WTC11 (cell line): ENCODE measurements around the gene ZNF688.

Experiments
- ESRRA ChIP-seq: sonication (generic); formaldehyde crosslinking; IDR thresholded peaks from 2 replicates; pipeline ENCODE4 v1.8.1; 2022; ENCODE audit warnings: mild to moderate bottlenecking, missing genetic modification reagents, borderline replicate concordance
- ETV6 ChIP-seq: sonication (generic); formaldehyde crosslinking; IDR thresholded peaks from 2 replicates; pipeline ENCODE4 v1.8.1; 2022; ENCODE audit warnings: mild to moderate bottlenecking, missing genetic modification reagents
- IRF2 ChIP-seq: sonication (generic); formaldehyde crosslinking; IDR thresholded peaks from 2 replicates; pipeline ENCODE4 v1.8.0; 2022; ENCODE audit warnings: low read depth, missing genetic modification reagents, borderline replicate concordance
- KAT7 ChIP-seq: sonication (generic); formaldehyde crosslinking; IDR thresholded peaks from 2 replicates; pipeline ENCODE4 v1.8.1; 2023; ENCODE audit warnings: missing genetic modification reagents, mild to moderate bottlenecking, borderline replicate concordance
- NR1H2 ChIP-seq: sonication (generic); formaldehyde crosslinking; IDR thresholded peaks from 2 replicates; pipeline ENCODE4 v1.9.0; 2021; ENCODE audit warnings: mild to moderate bottlenecking, moderate library complexity, missing genetic modification reagents
- NR3C1 ChIP-seq: sonication (generic); formaldehyde crosslinking; conservative IDR thresholded peaks from 2 replicates; pipeline ENCODE4 v1.8.1; 2023; ENCODE audit warnings: low read depth, mild to moderate bottlenecking, missing genetic modification reagents
- SP1 ChIP-seq: sonication (generic); formaldehyde crosslinking; conservative IDR thresholded peaks from 2 replicates; pipeline ENCODE4 v1.8.1; 2022; ENCODE audit warnings: missing genetic modification reagents
- ZNF281 ChIP-seq: sonication (generic); formaldehyde crosslinking; IDR thresholded peaks from 2 replicates; pipeline ENCODE4 v1.8.0; 2023; ENCODE audit warnings: mild to moderate bottlenecking, missing genetic modification reagents
- TF ChIP-seq, protein P1 (sequence below): fragments of 200-600 bp; IDR thresholded peaks from 2 replicates; pipeline ENCODE4 v1.8.0; 2022; ENCODE audit warnings: antibody characterized with exemption
- TF ChIP-seq, protein P2 (sequence below): sonication (generic); formaldehyde crosslinking; IDR thresholded peaks from 2 replicates; pipeline ENCODE4 v1.8.1; 2022; ENCODE audit warnings: low read depth, mild to moderate bottlenecking, moderate library complexity, missing genetic modification reagents, borderline replicate concordance
- TF ChIP-seq, protein P3 (sequence below): fragments of 250-450 bp; sonication (Bioruptor Pico); conservative IDR thresholded peaks from 2 replicates; pipeline ENCODE4 v1.9.0; 2021; ENCODE audit warnings: mild to moderate bottlenecking
- TF ChIP-seq, protein P4 (sequence below): sonication (generic); formaldehyde crosslinking; IDR thresholded peaks from 2 replicates; pipeline ENCODE4 v1.8.1; 2023; ENCODE audit warnings: mild to moderate bottlenecking, missing genetic modification reagents, borderline replicate concordance
- TF ChIP-seq, protein P5 (sequence below): sonication (generic); formaldehyde crosslinking; IDR thresholded peaks from 2 replicates; pipeline ENCODE4 v1.8.0; 2023; ENCODE audit warnings: missing genetic modification reagents, mild to moderate bottlenecking, borderline replicate concordance
- TF ChIP-seq, protein P6 (sequence below): sonication (generic); formaldehyde crosslinking; IDR thresholded peaks from 2 replicates; pipeline ENCODE4 v1.8.1; 2022; ENCODE audit warnings: missing genetic modification reagents, borderline replicate concordance

DNA sequence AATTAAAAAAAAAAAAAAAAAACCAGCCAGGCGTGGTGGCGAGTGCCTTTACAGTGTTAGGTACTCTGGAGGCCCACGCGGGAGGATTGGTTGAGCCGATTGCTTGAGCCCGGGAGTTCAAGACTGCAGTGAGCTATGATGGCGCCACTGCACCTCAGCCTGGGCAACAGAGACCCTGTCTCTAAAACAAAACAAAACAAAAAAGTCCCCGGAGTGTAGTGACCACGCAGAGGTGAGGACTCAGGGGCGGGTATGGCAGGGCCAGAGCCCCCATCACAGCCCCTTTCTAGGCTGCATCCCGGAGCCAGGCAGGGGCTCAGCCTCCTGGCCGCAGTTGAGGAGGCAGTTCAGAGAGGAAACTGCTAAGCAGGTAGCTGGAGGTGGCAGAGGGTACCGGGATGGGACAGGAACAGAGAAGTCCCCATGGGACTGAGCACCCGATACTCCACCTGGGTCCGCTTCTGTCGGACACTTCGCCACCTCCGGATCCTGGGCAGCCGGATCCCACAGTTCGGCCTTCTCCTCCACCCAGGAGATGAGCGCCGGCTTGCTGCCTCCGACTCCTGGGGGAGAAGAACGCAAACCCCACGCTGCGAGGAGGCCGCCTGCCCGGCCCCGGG lies 37.7 kb downstream of the ZNF688 start:
- TF ChIP-seq NR1H2 (CRISPR knock-in tag) (no peak), NR3C1 (CRISPR knock-in tag) (no peak), SP1 (no peak), KAT7 (no peak), ETV6 (CRISPR knock-in tag) (no peak), ESRRA (no peak), IRF2 (CRISPR knock-in tag) (no peak), ZNF281 (CRISPR knock-in tag) (no peak)
- TF ChIP-seq, protein P1, sequence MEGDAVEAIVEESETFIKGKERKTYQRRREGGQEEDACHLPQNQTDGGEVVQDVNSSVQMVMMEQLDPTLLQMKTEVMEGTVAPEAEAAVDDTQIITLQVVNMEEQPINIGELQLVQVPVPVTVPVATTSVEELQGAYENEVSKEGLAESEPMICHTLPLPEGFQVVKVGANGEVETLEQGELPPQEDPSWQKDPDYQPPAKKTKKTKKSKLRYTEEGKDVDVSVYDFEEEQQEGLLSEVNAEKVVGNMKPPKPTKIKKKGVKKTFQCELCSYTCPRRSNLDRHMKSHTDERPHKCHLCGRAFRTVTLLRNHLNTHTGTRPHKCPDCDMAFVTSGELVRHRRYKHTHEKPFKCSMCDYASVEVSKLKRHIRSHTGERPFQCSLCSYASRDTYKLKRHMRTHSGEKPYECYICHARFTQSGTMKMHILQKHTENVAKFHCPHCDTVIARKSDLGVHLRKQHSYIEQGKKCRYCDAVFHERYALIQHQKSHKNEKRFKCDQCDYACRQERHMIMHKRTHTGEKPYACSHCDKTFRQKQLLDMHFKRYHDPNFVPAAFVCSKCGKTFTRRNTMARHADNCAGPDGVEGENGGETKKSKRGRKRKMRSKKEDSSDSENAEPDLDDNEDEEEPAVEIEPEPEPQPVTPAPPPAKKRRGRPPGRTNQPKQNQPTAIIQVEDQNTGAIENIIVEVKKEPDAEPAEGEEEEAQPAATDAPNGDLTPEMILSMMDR: no peak
- TF ChIP-seq, protein P2, sequence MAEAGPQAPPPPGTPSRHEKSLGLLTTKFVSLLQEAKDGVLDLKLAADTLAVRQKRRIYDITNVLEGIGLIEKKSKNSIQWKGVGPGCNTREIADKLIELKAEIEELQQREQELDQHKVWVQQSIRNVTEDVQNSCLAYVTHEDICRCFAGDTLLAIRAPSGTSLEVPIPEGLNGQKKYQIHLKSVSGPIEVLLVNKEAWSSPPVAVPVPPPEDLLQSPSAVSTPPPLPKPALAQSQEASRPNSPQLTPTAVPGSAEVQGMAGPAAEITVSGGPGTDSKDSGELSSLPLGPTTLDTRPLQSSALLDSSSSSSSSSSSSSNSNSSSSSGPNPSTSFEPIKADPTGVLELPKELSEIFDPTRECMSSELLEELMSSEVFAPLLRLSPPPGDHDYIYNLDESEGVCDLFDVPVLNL (CRISPR knock-in tag): no peak
- TF ChIP-seq, protein P3, sequence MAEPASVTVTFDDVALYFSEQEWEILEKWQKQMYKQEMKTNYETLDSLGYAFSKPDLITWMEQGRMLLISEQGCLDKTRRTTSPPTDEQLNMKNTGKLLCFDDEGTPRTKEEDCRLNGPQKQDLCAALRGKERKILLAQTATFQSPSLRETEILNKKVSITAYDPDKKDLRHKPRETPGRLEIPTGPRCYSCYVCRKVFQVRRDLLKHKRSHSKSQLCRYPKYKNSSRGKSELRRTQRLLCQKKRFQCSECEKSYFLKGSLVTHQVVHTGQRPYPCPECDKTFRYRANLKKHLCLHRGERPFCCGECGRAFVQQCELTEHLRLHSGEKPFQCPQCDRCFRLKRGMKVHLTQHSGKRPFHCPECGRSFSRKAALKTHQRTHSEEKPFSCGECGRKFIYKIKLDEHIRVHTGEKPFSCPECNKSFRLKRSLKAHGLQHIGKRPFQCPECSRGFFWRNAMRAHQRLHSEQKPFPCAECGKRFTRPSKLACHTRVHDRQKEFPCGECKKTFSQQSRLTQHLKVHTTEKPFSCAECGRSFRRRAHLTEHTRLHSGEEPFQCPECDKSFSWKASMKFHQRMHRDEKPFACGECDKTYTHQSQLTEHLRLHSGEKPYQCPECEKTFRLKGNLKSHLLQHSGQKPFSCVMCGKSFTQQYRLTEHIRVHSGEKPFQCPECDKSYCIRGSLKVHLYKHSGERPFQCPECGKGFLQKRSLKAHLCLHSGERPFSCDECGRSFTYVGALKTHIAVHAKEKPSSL (CRISPR knock-in tag): no peak
- TF ChIP-seq, protein P4, sequence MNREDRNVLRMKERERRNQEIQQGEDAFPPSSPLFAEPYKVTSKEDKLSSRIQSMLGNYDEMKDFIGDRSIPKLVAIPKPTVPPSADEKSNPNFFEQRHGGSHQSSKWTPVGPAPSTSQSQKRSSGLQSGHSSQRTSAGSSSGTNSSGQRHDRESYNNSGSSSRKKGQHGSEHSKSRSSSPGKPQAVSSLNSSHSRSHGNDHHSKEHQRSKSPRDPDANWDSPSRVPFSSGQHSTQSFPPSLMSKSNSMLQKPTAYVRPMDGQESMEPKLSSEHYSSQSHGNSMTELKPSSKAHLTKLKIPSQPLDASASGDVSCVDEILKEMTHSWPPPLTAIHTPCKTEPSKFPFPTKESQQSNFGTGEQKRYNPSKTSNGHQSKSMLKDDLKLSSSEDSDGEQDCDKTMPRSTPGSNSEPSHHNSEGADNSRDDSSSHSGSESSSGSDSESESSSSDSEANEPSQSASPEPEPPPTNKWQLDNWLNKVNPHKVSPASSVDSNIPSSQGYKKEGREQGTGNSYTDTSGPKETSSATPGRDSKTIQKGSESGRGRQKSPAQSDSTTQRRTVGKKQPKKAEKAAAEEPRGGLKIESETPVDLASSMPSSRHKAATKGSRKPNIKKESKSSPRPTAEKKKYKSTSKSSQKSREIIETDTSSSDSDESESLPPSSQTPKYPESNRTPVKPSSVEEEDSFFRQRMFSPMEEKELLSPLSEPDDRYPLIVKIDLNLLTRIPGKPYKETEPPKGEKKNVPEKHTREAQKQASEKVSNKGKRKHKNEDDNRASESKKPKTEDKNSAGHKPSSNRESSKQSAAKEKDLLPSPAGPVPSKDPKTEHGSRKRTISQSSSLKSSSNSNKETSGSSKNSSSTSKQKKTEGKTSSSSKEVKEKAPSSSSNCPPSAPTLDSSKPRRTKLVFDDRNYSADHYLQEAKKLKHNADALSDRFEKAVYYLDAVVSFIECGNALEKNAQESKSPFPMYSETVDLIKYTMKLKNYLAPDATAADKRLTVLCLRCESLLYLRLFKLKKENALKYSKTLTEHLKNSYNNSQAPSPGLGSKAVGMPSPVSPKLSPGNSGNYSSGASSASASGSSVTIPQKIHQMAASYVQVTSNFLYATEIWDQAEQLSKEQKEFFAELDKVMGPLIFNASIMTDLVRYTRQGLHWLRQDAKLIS (CRISPR knock-in tag): no peak
- TF ChIP-seq, protein P5, sequence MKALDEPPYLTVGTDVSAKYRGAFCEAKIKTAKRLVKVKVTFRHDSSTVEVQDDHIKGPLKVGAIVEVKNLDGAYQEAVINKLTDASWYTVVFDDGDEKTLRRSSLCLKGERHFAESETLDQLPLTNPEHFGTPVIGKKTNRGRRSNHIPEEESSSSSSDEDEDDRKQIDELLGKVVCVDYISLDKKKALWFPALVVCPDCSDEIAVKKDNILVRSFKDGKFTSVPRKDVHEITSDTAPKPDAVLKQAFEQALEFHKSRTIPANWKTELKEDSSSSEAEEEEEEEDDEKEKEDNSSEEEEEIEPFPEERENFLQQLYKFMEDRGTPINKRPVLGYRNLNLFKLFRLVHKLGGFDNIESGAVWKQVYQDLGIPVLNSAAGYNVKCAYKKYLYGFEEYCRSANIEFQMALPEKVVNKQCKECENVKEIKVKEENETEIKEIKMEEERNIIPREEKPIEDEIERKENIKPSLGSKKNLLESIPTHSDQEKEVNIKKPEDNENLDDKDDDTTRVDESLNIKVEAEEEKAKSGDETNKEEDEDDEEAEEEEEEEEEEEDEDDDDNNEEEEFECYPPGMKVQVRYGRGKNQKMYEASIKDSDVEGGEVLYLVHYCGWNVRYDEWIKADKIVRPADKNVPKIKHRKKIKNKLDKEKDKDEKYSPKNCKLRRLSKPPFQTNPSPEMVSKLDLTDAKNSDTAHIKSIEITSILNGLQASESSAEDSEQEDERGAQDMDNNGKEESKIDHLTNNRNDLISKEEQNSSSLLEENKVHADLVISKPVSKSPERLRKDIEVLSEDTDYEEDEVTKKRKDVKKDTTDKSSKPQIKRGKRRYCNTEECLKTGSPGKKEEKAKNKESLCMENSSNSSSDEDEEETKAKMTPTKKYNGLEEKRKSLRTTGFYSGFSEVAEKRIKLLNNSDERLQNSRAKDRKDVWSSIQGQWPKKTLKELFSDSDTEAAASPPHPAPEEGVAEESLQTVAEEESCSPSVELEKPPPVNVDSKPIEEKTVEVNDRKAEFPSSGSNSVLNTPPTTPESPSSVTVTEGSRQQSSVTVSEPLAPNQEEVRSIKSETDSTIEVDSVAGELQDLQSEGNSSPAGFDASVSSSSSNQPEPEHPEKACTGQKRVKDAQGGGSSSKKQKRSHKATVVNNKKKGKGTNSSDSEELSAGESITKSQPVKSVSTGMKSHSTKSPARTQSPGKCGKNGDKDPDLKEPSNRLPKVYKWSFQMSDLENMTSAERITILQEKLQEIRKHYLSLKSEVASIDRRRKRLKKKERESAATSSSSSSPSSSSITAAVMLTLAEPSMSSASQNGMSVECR (CRISPR knock-in tag): no peak
- TF ChIP-seq, protein P6, sequence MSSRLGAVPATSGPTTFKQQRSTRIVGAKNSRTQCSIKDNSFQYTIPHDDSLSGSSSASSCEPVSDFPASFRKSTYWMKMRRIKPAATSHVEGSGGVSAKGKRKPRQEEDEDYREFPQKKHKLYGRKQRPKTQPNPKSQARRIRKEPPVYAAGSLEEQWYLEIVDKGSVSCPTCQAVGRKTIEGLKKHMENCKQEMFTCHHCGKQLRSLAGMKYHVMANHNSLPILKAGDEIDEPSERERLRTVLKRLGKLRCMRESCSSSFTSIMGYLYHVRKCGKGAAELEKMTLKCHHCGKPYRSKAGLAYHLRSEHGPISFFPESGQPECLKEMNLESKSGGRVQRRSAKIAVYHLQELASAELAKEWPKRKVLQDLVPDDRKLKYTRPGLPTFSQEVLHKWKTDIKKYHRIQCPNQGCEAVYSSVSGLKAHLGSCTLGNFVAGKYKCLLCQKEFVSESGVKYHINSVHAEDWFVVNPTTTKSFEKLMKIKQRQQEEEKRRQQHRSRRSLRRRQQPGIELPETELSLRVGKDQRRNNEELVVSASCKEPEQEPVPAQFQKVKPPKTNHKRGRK (CRISPR knock-in tag): no peak
